Right lobe of liver (tissue), 6 donors: Measurements from ENCODE around the gene LORICRIN. TPM values are rescaled to one million over a fixed set of nuclear protein-coding genes. Genes with fewer than 3 reads are reported as not detected.

Source experiments
- ATAC-seq, 4 donors: fragments of 200-7000 bp; cut with Tn5 transposase; one replicate each; pipeline ENCODE4 v1.9.1; 2020; ENCODE audit warnings: mild to moderate bottlenecking in 4 of 4, moderate library complexity in 4 of 4
- DNase-seq, 3 donors: peaks; one replicate each; pipeline ENCODE4 v3.0.0-alpha.2; 2020
- H3K27ac ChIP-seq, 3 donors: fragments of 200-600 bp; one replicate each; pipeline ENCODE4 v1.8.0; 2022
- H3K27me3 ChIP-seq, 2 donors: fragments of 200-600 bp; one replicate each; pipeline ENCODE4 v1.8.0; 2022
- H3K36me3 ChIP-seq, 4 donors: fragments of 200-600 bp; sonication (generic) in 1 of 4; one replicate each; pipeline versions ENCODE4 v1.5.1 to v1.8.0; 2017 to 2022; ENCODE audit warnings: control low read depth in 1 of 4
- H3K4me1 ChIP-seq, 4 donors: fragments of 200-600 bp; sonication (generic) in 1 of 4; one replicate each; pipeline versions ENCODE4 v1.5.1 to v1.8.0; 2017 to 2022; ENCODE audit warnings: control low read depth in 1 of 4
- H3K4me3 ChIP-seq, 3 donors: fragments of 200-600 bp; one replicate each; pipeline ENCODE4 v1.8.0; 2022
- H3K9me3 ChIP-seq, 4 donors: fragments of 200-600 bp; sonication (generic) in 1 of 4; one replicate each; pipeline versions ENCODE4 v1.5.1 to v1.8.0; 2017 to 2022; ENCODE audit warnings: control low read depth in 1 of 4
- POLR2A ChIP-seq: fragments of 450-650 bp; IDR thresholded peaks from one replicate; pipeline ENCODE4 v1.6.1; 2017; ENCODE audit warnings: antibody characterized with exemption, mild to moderate bottlenecking
- WGBS: methylation state at CpG from one replicate; pipeline ENCODE4 v1.1.6; 2018; ENCODE audit warnings: low coverage, low lambda C conversion rate; ENCODE audit not compliant: insufficient coverage; ENCODE audit errors: missing lambda C conversion rate; 5-methylcytosine and 5-hydroxymethylcytosine counted together
- intact Hi-C, 2 donors: fragments of 100-400 bp; cut with DNase I; formaldehyde crosslinking; loops; one replicate each; pipeline versions ENCODE4 v1.11.2 to v1.14.1; 2022
- total RNA-seq, 6 experiments: library from RNA; depleted of rRNA in 2 of 6; stranded (reverse); fragments of >200 nt in 2 of 6; fragmentation: NEBNext Ultra II Directional in 3 of 6; extraction: Animal tissue kit (Norgen Biotek cat#: 25700) in 3 of 6; gene quantifications; one replicate each; pipeline versions ENCODE4 v1.1.0 to v1.2.4, GENCODE V29; 2016 to 2023
- TF ChIP-seq, protein P1 (sequence below), 4 donors: fragments of 200-600 bp in 3 of 4; fragments of 450-650 bp in 1 of 4; IDR thresholded peaks; one replicate each; pipeline versions ENCODE4 v1.5.1 to v1.8.0; 2016 to 2022; ENCODE audit warnings: antibody characterized with exemption in 4 of 4, mild to moderate bottlenecking in 2 of 4
- donor health status: DM: no; HTN: yes; CAD: no.
- donor health status: DM: no; HTN: no; CAD: no.
- donor health status: DM: no; HTN: no; CAD: no.
- donor health status: DM: no; HTN: yes; CAD: no.
- donor health status: DM: no; HTN: yes; CAD: no.

Gene LORICRIN
- total RNA-seq, 6 experiments from 2014 or later = not detected

DNA sequence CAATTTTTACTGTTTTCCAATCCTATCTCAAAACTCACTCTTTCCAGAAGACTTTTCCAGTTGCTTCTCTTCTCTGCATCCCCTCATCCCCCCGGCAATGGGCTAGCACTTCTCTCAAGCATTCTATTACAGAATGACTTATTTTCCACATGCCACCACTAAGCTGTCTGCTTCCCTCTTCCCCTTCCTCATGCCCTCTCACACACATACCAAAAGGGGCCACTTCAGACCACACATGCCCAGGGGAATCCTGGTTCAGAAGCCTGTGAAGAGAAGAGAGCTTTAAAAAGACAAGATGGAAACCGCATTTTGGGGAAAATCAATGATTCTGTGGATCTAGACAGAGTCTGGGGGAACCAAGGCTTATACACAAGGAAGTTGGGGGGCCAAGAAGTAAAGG lies 8.4 kb upstream of the LORICRIN start:
- Histone ChIP-seq H3K4me1 (no peaks in the 10 kb centered on the region), H3K36me3 (no peaks in the 10 kb centered on the region), H3K27me3 (no peaks in the 10 kb centered on the region), H3K27ac (no peak overlapping the region), H3K4me3 (no peak overlapping the region), H3K9me3 (no peaks in the 10 kb centered on the region)
- ATAC-seq (no peak), DNase-seq (no peak)
- intact Hi-C loops = no loop called here
- 68% methylated on average over 2 of the region's 2 CpGs for WGBS
- no peak for TF ChIP-seq POLR2A
- TF ChIP-seq, protein P1, sequence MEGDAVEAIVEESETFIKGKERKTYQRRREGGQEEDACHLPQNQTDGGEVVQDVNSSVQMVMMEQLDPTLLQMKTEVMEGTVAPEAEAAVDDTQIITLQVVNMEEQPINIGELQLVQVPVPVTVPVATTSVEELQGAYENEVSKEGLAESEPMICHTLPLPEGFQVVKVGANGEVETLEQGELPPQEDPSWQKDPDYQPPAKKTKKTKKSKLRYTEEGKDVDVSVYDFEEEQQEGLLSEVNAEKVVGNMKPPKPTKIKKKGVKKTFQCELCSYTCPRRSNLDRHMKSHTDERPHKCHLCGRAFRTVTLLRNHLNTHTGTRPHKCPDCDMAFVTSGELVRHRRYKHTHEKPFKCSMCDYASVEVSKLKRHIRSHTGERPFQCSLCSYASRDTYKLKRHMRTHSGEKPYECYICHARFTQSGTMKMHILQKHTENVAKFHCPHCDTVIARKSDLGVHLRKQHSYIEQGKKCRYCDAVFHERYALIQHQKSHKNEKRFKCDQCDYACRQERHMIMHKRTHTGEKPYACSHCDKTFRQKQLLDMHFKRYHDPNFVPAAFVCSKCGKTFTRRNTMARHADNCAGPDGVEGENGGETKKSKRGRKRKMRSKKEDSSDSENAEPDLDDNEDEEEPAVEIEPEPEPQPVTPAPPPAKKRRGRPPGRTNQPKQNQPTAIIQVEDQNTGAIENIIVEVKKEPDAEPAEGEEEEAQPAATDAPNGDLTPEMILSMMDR (IDR thresholded peaks at IDR 0.05) = no peak

- Histone ChIP-seq H3K4me3 (no peak overlapping the region), H3K27me3 (no peaks in the 10 kb centered on the region), H3K4me1 (no peaks in the 10 kb centered on the region), H3K9me3 (no peaks in the 10 kb centered on the region), H3K27ac (no peak overlapping the region), H3K36me3 (no peaks in the 10 kb centered on the region)
- DNase-seq = no peak
- WGBS = 82% methylated on average over 3 of the region's 3 CpGs
- ATAC-seq = no peak
- TF ChIP-seq, protein P1 (IDR thresholded peaks at IDR 0.05) = no peak
- TF ChIP-seq POLR2A = no peak
- intact Hi-C loops = no loop called here
Observed at GRCh38 chr1:153251562-153251961, 7.9 kb upstream of the LORICRIN start.

DNA sequence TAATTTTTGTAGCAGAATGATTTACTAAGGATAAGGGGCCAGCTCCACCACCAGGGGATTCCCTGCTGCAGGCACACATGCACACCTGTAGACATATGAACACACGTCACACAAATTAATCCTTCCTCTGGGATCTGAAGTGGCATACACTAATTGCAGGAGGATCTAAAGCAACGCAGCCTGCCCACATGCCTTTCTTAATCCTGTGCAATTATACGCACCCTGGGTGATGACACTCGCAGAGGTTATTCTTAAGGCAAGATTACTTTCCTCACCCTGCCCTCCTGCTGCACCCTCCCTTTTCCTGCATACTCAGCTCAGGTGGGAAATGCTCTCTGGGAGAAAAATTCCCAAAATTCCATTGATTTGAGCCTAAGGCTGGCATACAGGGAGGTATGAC lies 7.5 kb upstream of the LORICRIN start:
- no peak overlapping the region for H3K27ac ChIP-seq
- intact Hi-C loops = no loop called here
- DNase-seq (no peak), ATAC-seq (no peak)
- no peak overlapping the region for H3K4me3 ChIP-seq
- H3K27me3 ChIP-seq = no peaks in the 10 kb centered on the region
- H3K4me1 ChIP-seq = no peaks in the 10 kb centered on the region
- TF ChIP-seq, protein P1 (IDR thresholded peaks at IDR 0.05) = no peak
- TF ChIP-seq POLR2A = no peak
- no peaks in the 10 kb centered on the region for H3K9me3 ChIP-seq
- 70% methylated on average over 4 of the region's 4 CpGs for WGBS
- H3K36me3 ChIP-seq = no peaks in the 10 kb centered on the region

DNA sequence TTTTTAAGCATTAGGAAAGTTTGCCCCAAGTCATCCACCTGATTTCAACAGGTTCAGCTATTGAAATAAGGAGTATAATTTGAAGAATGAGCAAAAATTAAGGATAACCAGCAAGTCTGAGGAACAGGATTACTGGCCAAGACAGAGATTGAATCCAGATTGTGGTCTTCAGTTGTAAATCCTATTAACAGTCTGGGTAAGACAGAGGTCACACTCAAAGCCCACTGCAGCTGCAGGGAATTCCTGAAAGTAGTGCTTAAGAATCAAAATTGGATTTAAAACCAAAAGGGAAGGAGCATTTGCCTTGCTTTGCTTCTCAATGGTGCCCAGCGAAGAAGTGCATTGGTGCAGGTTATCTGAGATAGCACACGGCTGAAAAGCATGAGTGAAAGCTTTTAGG lies 6.4 kb upstream of the LORICRIN start:
- intact Hi-C loops = no loop called here
- DNase-seq = no peak
- Histone ChIP-seq H3K27ac (no peak overlapping the region), H3K4me3 (no peak overlapping the region), H3K9me3 (no peaks in the 10 kb centered on the region), H3K36me3 (no peaks in the 10 kb centered on the region), H3K4me1 (no peaks in the 10 kb centered on the region), H3K27me3 (no peaks in the 10 kb centered on the region)
- 90% methylated on average over 2 of the region's 2 CpGs for WGBS
- TF ChIP-seq POLR2A = no peak
- TF ChIP-seq, protein P1 (IDR thresholded peaks at IDR 0.05) = no peak
- ATAC-seq = no peak

- H3K4me1 ChIP-seq = no peaks in the 10 kb centered on the region
- no peaks in the 10 kb centered on the region for H3K36me3 ChIP-seq
- H3K27me3 ChIP-seq = no peaks in the 10 kb centered on the region
- TF ChIP-seq POLR2A = no peak
- TF ChIP-seq, protein P1 (IDR thresholded peaks at IDR 0.05) = no peak
- H3K4me3 ChIP-seq = no peak overlapping the region
- intact Hi-C loops = no loop called here
- DNase-seq = no peak
- ATAC-seq = no peak
- no peak overlapping the region for H3K27ac ChIP-seq
- no peaks in the 10 kb centered on the region for H3K9me3 ChIP-seq
- 0% methylated on average over 1 of the region's 1 CpG for WGBS
Observed at GRCh38 chr1:153253693-153254092, 5.8 kb upstream of the LORICRIN start.
